GM12873 (cell line): ENCODE measurements around the gene BCAS3.

Source experiments
- TF ChIP-seq, protein P1 (sequence below): IDR thresholded peaks from 2 replicates; pipeline ENCODE4 v1.5.1; 2012; ENCODE audit warnings: low read depth, mild to moderate bottlenecking, moderate library complexity, low read length, control low read depth; ENCODE audit not compliant: insufficient read depth; ENCODE audit errors: missing control alignments

The BCAS3 gene

DNA sequence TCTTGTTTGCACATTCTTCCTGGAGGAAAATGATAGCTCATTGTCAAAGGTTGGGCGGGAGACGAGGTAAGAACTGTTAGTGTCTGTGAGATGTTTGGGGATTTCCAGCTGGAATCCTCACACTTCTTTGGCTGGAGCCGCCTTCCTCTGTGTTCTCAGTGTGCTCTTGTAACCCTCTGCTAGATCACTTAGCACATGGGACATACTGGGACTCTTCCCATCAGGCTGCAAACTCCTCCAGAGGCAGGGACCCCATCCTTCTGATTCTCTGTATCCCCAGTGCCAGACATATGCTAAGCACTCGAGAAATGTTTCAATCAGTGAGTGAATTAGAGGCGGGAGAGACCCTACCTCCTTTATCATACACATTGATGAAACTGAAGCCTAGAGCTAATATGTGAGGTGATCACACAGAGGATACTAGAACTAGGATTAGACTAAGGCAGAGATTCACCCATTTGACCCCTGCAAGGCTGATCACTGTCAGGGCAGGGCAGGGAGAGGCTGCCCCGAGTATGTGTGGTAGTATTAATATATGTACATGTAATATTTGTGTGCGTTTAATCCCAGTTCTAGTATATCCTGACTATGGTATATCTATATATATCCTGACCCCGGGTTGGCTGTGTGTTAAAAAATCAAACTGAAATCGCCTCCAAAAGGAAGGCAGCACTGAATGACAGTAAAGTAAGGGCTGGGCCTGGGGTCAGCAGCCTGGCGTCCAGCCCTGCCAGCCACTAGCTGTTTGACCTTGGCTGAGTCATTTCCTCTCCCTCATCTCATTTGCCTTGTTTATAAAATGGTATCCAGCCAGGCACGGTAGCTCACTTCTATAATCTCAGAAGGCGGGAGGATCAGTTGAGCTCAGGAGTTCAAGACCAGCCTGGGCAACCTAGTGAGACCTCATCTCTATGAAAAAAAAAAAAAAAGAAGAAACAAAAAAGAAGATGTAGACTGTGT is 646.5 kb downstream of the BCAS3 start:
- TF ChIP-seq, protein P1, sequence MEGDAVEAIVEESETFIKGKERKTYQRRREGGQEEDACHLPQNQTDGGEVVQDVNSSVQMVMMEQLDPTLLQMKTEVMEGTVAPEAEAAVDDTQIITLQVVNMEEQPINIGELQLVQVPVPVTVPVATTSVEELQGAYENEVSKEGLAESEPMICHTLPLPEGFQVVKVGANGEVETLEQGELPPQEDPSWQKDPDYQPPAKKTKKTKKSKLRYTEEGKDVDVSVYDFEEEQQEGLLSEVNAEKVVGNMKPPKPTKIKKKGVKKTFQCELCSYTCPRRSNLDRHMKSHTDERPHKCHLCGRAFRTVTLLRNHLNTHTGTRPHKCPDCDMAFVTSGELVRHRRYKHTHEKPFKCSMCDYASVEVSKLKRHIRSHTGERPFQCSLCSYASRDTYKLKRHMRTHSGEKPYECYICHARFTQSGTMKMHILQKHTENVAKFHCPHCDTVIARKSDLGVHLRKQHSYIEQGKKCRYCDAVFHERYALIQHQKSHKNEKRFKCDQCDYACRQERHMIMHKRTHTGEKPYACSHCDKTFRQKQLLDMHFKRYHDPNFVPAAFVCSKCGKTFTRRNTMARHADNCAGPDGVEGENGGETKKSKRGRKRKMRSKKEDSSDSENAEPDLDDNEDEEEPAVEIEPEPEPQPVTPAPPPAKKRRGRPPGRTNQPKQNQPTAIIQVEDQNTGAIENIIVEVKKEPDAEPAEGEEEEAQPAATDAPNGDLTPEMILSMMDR = no peak

DNA sequence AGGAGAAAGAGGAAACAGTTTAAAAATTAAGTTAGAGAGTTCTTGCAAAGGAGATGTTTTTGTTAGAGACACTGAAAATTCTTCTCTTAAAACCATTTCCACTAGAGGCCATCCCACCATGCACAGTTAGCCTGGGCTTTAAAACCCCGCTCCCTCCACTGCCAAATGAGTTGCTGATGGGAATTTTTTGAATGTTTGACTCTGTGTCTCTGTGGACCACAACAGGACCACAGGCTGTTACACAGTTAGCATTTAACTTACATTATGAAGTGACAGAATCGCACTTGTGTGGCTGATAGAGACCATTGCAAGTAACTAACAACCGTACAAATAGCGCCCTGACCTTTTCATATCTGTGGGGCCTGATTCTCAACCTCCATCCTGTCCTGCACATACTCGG is 647.3 kb downstream of the BCAS3 start:
- TF ChIP-seq, protein P1 = no peak

DNA sequence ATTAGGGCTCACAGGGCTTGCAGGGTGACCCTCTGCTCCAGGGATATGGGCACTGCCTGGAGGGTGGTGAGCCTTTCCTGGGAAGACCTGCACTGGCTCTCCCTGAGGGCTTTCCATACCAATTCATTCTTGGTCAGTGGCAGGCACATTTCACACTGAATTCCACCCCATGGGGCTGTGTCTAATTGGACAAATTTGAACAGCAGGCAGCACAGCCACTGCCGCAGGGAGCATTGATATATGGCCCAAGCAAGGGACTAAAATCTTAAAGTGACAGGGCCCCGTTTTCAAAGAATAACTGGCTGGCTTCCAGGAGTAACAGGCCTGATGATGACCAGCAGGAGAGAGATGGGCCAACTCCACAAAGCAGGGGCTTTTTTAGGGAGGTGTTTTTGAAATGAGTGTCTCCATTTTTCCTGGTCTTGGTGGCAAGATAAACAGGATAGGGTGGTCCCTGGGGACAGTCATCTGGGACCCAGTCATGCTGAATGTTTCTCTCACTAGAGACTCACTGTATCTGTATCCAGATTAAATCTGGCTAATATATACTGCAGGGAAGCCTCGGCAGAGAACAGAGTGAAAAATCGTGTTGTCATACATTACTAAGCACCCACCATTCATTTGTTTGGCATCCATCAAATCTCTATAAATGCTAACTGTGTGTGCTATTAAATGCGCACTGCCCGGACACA is 647.9 kb downstream of the BCAS3 start:
- TF ChIP-seq, protein P1 = no peak

DNA sequence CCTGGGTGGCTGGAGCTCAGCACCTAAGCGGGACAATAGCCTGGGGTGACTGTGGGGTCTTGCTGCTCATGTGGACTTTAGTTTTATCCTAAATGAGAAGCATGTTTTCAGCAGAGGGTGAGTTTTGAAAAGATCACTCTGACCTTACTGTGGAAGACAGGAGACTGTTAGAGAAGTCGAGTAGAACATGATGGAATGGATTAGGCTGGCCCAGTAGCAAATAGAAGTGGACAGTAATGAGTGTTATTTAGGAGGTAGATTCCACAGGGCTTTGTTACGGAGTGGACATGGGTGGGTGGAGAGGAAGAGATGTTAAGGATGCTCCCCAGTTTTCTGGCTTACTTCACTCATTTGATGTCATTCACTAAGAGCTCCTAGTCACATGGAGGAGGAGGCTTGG is 648.7 kb downstream of the BCAS3 start:
- TF ChIP-seq, protein P1 = no peak

DNA sequence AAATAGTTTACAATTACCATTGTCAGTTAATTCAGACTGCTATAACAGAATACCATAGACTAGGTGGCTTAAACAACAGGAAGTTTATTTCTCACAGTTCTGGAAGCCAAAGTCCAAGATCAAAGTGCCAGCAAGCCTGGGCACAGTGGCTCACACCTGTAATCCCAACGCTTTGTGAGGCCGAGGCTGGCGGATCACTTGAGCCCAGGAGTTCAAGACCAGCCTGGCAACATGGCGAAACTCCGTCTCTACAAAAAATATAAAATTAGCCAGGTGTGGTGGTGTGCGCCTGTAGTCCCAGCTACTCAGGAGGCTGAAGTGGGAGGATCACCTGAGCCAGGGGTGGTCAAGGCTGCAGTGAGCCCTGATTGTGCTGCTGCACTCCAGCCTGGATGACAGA is 650.7 kb downstream of the BCAS3 start:
- TF ChIP-seq, protein P1 = no peak

DNA sequence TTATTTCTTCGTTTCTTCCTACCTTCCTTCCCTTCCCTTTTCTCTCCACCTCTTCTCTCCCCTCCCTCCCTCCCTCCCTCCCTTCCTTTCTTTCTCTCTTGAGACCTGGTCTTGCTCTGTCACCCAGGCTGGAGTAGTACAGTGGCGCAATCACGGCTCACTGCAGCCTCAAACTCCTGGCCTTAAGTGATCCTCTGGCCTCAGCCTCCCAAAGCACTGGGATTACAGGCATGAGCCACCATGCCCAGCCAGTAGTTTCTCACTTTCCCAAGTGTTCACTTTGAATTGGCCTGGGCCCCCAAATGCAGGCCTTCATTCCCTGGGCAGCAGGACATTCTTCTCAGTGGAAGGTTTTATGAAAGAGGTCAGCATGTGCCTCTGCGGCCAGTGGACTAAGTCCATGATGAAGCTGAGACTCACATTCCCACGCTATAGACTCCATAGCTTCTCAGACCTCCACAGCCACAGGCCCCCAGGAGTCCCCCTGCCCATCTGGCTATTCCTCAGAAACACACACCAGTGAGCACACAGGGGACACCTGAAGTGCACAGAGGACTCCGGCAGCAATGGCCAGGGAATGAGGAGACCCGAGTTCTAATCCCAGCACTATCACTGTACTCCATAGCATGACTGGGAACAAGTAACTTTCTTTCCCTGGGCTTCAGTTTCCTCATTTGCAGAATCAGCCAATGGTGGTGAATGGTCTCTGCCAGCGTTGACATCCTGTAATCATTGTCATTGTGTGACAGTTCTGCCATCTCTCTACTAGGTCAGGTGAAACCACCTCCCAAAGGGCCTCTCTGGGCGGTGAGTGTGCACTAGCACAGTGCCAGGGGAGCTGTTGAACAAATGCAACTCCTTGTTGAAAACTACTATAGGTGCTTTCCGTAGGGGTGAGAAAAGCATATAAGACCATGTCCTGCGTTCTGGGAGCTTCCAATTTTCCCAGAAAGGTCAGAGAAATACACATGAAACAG is 652.8 kb downstream of the BCAS3 start:
- TF ChIP-seq, protein P1 = no peak
